ENCODE data around the gene NFATC2.

The NFATC2 gene

GRCh38 chr20:51371720-51372119, 170.8 kb downstream of the NFATC2 start:
- no peak for DNase-seq

DNA sequence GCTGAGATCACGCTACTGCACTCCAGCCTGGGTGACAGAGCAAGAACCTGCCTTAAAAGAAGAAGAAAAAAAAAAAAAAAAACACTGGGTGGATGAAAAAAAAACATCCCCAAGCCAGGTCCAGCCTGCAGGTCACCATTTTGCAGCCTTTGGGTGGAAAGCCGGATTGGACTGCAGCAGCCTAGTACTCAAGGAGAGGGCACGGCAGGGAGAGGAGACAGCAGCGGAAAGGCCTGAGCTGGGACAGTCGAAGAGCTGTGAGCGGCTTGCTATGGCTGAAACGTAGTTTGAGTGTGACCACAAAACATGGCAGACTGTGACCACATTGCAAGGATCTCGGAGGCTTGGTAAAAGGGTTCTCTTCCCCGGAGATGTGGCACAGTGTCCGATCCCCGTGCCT, 173.0 kb downstream of the NFATC2 start:
- no peak for DNase-seq

DNA sequence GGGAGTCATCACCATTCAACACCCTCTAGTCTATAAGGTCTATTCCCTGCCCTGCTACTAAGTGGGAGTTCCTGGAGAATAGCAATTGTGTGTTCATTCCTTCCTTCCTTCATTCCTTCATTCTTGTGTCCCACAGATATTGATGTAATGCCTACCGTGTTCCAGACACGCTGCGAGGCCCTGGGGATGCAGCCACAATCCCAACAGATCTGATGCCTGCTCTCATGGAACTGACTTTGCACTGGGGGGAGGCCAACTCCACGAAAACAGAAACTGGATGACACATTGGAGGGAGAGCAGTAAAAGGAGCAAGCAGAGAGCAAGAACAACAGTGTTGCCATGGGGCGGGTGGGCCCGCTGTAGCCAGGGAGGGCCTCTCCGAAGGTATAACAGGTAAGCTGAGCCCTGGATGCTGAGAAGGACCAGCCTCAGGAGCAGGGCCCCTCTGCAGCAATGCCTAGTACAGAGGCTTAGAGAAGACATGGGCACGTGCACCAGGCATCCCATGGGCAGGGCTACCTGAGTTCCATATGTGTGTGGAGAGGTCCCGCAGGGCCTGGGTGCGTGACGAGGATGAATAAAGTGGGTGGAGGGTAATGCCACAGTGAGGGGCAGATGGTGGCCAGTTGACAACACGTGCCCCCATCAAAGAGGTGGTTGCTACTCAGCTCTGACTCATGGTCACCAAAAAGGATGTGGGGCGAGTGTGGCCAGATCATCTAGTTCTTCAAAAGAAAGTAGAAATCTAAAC, 173.9 kb downstream of the NFATC2 start:
- no peak for DNase-seq

GRCh38 chr20:51366155-51366886, 176.2 kb downstream of the NFATC2 start:
- DNase-seq: no peak

GRCh38 chr20:51365670-51366069, 176.8 kb downstream of the NFATC2 start:
- no peak for DNase-seq

- no peak for DNase-seq
These were observed 178.7 kb downstream of the NFATC2 start for GRCh38 chr20:51363813-51364212.

GRCh38 chr20:51363378-51363777, 179.1 kb downstream of the NFATC2 start:
- DNase-seq: no peak

GRCh38 chr20:51362254-51362653, 180.3 kb downstream of the NFATC2 start:
- no peak for DNase-seq

DNA sequence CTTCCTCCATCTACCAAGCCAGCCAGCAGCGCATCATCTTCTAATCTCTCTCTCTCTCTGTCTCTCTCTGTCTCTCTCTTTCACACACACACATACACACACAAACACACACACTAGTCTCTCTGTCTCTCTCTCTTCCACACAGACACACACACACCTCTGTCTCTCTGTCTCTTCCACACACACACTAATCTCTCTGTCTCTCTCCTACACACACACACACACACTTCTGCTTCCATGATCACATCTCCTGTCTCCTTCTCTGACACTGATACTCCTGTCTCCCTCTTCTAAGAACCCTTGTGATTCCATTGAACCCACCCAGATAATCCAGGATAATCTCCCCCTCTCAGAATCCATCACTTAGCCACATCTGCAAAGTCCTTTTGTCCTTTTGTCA, 181.3 kb downstream of the NFATC2 start:
- DNase-seq: no peak

DNA sequence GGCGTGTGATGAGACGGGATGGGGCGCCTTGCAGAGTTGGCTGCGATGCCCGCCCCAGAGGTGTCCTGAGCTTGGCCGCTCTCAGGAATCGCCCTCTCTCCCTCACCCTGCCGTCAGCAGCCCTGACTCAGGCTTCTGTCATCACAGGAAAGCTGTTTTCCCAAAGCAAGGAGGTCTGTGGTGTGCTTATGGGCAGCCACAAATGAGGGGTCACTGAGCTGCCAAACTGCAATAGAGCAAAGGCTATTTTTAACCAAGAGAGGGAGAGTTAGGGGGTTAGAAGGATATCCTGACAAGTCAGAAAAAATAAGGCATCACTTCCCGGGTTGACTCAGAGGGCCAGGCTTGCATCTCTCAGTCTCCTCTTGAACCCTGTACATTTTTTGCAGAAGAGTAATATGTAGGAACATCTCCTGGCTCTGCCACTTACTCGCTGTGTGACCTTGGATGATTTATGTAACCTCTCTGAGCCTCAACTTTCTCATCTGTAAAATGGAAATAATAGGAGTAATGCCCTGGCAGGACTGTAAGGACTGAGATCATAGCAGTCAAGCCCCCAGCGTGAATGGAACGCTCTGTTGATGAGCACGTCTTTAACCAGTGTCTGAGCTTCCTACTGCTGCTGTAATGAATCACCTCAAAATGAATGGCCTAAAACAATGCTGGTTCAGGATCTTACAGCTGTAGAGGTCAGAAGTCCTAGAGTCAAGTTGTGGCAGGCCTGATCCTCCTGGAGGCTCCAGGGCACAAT, 181.9 kb downstream of the NFATC2 start:
- DNase-seq: no peak

DNA sequence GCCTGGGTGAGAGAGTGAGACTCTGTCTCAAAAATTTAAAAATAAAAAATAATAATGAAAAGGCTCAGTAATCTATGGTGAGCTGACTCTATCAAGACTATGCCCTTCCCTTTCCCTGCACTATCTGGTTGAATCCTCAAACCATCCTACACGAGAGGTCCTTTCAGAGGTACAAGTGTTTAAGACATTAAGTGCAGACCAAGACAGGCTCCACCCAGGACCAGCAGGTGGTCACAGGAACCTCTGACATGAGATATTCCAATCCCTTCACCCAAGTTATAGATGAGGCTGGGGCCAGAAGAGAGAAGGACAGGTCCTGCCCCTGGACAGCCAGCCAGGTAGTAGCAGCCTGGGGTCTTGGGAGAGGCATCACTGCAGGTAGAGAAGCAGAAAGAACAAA, 182.6 kb downstream of the NFATC2 start:
- no peak for DNase-seq

DNA sequence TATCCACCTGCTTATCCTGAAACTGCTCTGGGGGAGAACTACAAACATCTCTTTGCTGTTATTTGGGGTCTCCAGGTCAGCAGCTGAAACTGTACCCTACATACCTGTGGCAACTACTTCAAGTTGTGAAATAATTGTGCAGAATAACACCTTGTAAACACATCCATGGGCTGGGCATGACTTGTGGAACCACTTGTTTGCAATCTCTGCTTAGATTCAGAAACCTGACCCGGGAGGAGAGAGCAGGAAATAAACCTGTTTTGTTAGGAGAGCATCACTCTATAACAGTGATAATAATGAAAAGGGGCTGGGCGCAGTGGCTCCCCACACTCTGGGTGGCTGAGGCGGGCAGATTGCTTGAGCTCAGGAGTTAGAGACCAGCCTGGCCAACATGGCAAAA, 183.1 kb downstream of the NFATC2 start:
- DNase-seq: no peak

GRCh38 chr20:51358032-51358724, 184.3 kb downstream of the NFATC2 start:
- no peak for DNase-seq

GRCh38 chr20:51357543-51357942, 185.0 kb downstream of the NFATC2 start:
- no peak for DNase-seq

DNA sequence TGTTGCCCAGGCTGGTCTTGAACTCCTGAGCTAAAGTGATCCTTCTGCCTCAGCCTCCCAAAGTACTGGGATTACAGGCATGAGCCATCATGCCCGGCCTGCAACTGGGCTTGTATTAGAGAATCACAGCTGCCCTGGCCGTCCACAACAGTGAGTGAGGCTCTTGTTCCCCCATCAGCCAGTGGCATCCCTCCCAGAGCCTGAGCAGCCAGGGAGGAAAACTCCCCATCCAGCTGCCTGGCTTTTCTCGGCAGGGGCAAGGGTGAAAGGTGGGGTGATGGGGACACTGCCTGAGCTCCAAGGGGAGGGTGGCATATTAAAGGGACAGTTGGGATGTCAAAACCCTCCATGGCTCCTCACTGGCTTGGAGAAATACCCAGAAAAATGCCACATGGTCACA, 185.6 kb downstream of the NFATC2 start:
- no peak for DNase-seq

DNA sequence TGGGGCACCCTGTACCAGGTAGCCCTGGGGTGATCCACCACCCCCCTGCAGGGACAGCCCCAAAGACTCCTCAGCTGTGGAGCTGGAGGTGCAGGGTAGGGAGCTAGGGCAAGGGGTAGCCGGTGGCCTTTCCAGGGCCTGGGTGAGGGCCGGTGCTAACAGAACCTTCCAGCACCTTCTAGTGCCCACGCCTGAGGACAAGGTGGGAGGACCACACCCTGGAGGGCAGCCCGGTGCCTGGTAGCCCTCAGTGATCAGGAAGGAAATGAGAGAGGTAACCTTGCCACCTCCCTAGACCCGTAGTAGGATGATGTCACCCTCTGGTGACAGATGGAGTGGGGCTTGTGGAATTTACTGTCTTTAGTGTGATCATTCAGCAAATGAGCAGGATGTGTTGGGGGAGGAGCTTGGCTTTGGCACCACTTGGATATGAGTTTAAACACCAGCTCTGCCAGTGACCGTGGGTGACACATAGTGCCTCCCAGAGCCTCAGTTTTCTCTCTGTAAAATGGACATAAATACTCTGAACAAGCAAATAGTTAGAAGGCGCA, 187.7 kb downstream of the NFATC2 start:
- no peak for DNase-seq

DNA sequence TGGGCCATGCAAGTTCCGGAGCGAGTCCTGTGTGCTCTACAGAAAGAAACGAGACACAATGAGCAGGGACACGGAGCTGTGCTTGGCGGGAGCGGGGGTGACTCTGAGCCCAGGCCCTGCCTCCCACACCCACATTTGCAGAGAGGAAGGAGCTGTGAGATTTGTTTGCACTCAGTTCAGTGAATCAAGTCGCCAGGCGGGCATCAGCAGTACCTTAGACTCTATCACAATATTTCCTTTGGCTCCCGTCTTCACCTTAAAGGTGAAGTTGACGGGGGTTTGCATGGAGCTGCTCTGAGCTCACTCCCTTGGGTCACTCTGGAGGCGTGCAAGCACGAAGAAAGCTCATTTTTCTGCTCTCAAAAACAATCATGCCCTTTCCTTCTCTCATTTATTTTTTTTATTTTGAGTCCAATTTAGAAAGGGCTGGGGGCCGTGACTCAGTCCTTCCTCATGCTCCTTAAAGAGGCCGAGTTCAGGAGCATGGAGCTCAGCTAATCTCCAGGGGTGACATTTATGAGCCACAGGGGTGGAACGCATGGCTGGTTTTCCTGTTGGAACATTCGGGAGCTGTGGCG, 188.2 kb downstream of the NFATC2 start:
- DNase-seq: no peak

- no peak for DNase-seq
These were observed 189.0 kb downstream of the NFATC2 start for GRCh38 chr20:51353491-51353890.

- no peak for DNase-seq
These were observed 189.7 kb downstream of the NFATC2 start for GRCh38 chr20:51352791-51353190.

- DNase-seq: no peak
These were observed 191.4 kb downstream of the NFATC2 start for GRCh38 chr20:51350941-51351631.

- DNase-seq: no peak
These were observed 193.6 kb downstream of the NFATC2 start for GRCh38 chr20:51348876-51349275.

DNA sequence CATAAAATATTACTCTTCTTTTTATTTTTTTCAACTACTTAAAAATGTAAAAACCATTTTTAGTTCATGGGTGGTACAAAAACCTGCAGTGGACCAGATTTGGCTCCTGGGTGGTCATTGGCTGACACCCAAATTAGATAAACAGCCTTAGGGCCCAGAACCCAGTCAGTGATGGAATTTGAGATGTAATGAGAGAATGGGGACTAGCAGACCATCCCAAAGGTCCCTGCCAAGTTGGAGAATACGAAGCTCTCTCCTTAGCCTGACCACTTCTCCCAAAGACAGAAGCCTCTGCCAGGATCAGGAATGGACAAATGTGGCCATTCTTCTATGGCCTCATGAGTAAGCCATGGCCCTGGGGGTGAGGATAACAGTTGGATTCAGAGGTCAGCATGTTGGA, 194.7 kb downstream of the NFATC2 start:
- DNase-seq: no peak
